Measurements from ENCODE around the gene CHD9.
"Not testable (repeated sequence)": the region's sequence is repeated elsewhere in the genome, so short reads cannot be mapped to it uniquely, and the experiment has no call there.

Gene CHD9

GRCh38 chr16:53054670-53055485 lies at the start of gene CHD9:
TSS of gene CHD9 (plus strand) at chr16:53054991. CDS start at chr16:53156090, 101,099 bp downstream.
- peak; percentile 57 for DNase-seq (ENCODE audit: low read depth)

- DNase-seq (ENCODE audit: low read depth): no peak
These were observed 47.7 kb upstream of the CHD9 start for GRCh38 chr16:53007095-53007494.

- no peak for DNase-seq (ENCODE audit: low read depth)
These were observed 40.5 kb upstream of the CHD9 start for GRCh38 chr16:53014287-53014686.

- DNase-seq (ENCODE audit: low read depth): no peak
These were observed 35.9 kb upstream of the CHD9 start for GRCh38 chr16:53018834-53019416.

- DNase-seq (ENCODE audit: low read depth): no peak
These were observed 32.4 kb upstream of the CHD9 start for GRCh38 chr16:53022374-53022773.

- no peak for DNase-seq (ENCODE audit: low read depth)
These were observed 30.7 kb upstream of the CHD9 start for GRCh38 chr16:53024045-53024444.

GRCh38 chr16:53029971-53030370 lies 24.8 kb upstream of the CHD9 start:
- DNase-seq (ENCODE audit: low read depth): no peak

GRCh38 chr16:53031323-53031942 lies 23.4 kb upstream of the CHD9 start:
- no peak for DNase-seq (ENCODE audit: low read depth)

- no peak for DNase-seq (ENCODE audit: low read depth)
These were observed 20.5 kb upstream of the CHD9 start for GRCh38 chr16:53034306-53034705.

- no peak for DNase-seq (ENCODE audit: low read depth)
These were observed 19.4 kb upstream of the CHD9 start for GRCh38 chr16:53035176-53035942.

- no peak for DNase-seq (ENCODE audit: low read depth)
These were observed 18.7 kb upstream of the CHD9 start for GRCh38 chr16:53036066-53036465.

- DNase-seq (ENCODE audit: low read depth): not testable (repeated sequence)
These were observed 18.1 kb upstream of the CHD9 start for GRCh38 chr16:53036711-53037110.

- DNase-seq (ENCODE audit: low read depth): no peak
These were observed 14.0 kb upstream of the CHD9 start for GRCh38 chr16:53040788-53041187.

GRCh38 chr16:53041320-53042051 lies 13.3 kb upstream of the CHD9 start:
- no peak for DNase-seq (ENCODE audit: low read depth)

- no peak for DNase-seq (ENCODE audit: low read depth)
These were observed 12.5 kb upstream of the CHD9 start for GRCh38 chr16:53042235-53042701.

- DNase-seq (ENCODE audit: low read depth): no peak
These were observed 11.4 kb upstream of the CHD9 start for GRCh38 chr16:53043428-53043831.

- no peak for DNase-seq (ENCODE audit: low read depth)
These were observed 10.7 kb upstream of the CHD9 start for GRCh38 chr16:53043986-53044601.

- DNase-seq (ENCODE audit: low read depth): no peak
These were observed 9.2 kb upstream of the CHD9 start for GRCh38 chr16:53045341-53046220.

- not testable (repeated sequence) for DNase-seq (ENCODE audit: low read depth)
These were observed 7.3 kb upstream of the CHD9 start for GRCh38 chr16:53047515-53047914.
